ENCODE data around the gene PPP2R3B.
A peak's percentile ranks its signal among the peaks of the same experiment; 100 is the strongest.

Gene PPP2R3B

GRCh38 chrX:317424-318067, 69.2 kb downstream of the PPP2R3B start:
- DNase-seq (ENCODE audit: low read depth): no peak
- peak overlapping the region; percentile 66 for H3K4me3 ChIP-seq (ENCODE audit: low read depth, low read length)
- TF ChIP-seq, protein P1, sequence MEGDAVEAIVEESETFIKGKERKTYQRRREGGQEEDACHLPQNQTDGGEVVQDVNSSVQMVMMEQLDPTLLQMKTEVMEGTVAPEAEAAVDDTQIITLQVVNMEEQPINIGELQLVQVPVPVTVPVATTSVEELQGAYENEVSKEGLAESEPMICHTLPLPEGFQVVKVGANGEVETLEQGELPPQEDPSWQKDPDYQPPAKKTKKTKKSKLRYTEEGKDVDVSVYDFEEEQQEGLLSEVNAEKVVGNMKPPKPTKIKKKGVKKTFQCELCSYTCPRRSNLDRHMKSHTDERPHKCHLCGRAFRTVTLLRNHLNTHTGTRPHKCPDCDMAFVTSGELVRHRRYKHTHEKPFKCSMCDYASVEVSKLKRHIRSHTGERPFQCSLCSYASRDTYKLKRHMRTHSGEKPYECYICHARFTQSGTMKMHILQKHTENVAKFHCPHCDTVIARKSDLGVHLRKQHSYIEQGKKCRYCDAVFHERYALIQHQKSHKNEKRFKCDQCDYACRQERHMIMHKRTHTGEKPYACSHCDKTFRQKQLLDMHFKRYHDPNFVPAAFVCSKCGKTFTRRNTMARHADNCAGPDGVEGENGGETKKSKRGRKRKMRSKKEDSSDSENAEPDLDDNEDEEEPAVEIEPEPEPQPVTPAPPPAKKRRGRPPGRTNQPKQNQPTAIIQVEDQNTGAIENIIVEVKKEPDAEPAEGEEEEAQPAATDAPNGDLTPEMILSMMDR (conservative IDR thresholded peaks at IDR 0.05; ENCODE audit: low read depth, low read length): no peak

DNA sequence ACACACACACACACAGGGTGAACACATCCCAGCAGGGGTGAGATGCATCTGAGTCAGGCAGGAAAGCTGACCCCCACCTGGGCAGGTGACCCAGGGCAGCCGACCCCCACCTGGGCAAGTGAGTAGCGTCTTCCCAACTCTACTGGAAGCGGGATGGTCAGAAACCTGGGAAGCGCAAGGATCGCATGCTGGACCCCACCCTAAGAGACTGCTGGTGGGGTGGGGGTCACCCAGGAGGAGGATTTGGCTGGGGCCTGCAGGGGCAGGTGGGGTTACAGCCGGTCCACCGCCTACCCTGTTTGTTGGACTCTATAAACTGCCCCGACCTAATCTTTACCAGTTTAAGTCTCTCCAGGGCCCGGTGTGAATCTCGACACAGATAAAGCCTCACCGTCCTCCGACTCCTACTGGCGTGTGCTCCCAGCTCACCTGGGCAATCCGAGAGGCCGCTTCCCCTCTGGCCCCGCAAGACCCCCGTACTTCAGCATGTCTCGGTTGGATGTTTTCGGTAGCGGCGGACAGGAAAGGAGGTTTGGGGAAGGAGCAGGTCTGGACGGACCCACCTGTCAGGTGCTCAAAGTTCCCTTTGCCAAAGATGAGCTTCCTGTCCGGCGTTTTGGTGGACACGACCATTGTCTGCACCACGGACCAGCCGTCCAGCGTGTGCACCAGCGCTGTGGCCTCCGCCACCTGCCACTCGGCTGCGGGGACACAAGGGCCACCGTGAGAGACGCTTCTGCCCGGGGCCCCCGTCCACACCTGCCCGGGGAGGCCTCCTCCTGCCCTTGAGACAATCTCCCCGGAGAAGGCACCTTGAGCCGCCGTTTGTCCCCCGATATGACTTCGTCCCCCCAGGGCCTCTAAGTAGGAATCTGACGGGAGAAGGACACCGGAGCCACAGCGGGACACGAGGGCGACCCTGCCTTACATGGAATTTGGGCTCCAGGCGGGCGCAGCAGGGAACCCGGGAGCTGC, 70.1 kb downstream of the PPP2R3B start:
- TF ChIP-seq, protein P1 (conservative IDR thresholded peaks at IDR 0.05; ENCODE audit: low read depth, low read length): no peak
- H3K4me3 ChIP-seq (ENCODE audit: low read depth, low read length): no peak overlapping the region
- no peak for DNase-seq (ENCODE audit: low read depth)

DNA sequence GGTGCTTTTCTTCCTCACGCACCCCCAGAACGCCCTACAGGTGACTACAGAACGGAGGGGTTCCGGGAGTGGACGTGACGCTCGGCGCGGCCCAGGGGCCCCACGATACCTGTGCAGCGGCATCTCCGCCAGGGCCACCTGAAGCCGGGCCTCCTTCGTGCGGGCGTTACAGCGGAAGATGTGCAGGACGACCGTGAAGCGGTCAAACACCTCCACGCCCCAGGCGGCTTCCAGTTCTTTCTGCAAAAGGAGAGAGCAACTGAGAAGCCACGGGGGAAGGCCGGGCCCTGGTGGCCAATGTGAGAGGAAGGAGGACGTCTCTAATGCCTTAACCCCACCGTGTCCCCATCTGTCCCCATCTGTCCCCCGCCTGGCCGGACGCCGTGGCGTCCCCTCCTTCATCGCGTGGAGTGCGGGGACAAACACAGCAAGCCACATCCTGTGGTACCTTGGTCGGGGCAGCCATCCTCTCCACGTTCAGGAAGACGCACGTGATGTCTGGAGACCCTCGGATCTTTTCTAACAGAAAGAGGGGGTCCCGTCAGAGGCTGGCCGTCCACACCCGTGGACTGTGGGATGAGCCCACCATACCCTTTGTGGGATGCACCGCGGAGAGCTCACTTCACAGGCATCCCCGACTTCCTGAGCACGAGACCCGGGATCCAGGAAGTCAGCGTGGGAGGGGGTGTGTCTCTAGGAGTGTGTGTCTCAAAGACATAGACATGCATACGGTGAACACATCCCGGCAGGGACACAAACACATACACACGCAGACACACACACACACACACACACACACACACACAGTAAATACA, 71.7 kb downstream of the PPP2R3B start:
- DNase-seq (ENCODE audit: low read depth): no peak
- H3K4me3 ChIP-seq (ENCODE audit: low read depth, low read length): no peak overlapping the region
- TF ChIP-seq, protein P1 (conservative IDR thresholded peaks at IDR 0.05; ENCODE audit: low read depth, low read length): no peak

DNA sequence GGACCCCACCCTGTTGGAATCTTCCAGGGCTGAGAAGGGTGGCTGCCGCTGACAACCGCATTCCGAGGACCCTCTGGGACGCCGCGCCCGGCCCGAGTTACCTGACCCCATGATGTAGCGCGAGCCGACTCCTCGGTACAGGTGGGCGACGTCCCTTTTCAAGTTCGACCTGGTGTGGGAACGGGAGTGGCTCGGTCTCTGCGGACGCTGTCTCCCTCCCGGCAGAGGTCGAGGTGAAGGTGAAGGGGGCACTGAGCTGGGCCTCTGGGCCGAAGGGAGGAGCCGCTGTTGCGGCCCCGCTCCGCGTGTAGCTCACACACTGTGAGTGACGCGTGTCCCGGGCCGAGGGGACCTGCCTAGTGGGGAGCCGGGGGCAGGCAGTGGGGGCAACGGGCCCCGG, 72.7 kb downstream of the PPP2R3B start:
- TF ChIP-seq, protein P1 (conservative IDR thresholded peaks at IDR 0.05; ENCODE audit: low read depth, low read length): no peak
- DNase-seq (ENCODE audit: low read depth): no peak
- H3K4me3 ChIP-seq (ENCODE audit: low read depth, low read length): no peak overlapping the region

DNA sequence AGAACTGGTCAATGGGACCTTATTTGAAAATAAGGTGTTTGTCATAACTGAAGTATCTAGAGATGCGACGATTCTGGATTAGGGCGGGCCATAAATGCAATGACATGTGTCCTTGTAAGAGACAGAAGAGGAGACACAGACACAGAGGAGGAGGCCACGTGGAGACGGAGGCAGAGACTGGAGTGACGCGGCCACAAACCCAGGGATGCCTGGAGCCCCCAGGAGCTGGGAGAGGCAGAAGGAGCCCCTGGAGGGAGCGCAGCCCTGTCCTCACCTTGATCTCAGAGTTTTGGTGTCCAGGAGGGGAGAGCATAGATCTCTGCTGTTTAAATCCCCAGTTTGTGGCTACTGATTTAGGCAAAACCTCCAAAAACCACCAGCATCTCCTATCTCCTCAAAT, 73.2 kb downstream of the PPP2R3B start:
- TF ChIP-seq, protein P1 (conservative IDR thresholded peaks at IDR 0.05; ENCODE audit: low read depth, low read length): no peak
- H3K4me3 ChIP-seq (ENCODE audit: low read depth, low read length): no peak overlapping the region
- no peak for DNase-seq (ENCODE audit: low read depth)

DNA sequence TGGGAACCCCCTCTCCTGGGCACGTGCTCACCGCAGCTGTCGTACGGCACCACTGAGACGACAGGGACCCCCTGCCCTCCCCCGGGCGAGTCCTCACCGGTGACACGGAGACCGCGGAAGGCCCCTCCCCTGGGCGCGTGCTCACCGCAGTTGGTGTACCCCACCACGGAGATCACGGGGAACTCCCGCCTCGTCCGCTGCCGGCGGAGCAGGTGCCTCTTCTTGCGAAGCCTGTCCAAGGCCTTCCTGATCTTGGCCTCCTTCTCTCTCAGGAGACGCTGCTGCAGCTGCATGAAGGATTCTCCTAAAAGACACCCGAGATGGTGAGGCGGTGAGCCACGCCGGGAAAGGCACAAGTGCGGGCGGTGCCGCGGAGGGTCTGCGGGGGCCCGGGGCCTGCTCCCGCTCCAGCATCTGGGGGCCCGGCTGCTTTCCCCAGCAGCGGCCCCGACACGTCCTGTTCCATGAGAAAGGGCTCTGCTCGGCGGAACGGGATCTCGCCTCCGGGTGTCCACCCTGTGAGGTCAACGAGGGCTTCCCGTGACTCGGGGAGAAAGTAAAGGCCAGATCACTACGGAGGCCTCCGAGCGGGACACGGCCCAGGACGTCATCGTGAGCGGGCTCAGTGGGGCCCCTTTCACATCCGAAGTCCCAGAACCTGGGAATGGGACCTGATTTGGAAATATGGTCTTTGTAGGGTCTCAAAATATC, 73.9 kb downstream of the PPP2R3B start:
- no peak overlapping the region for H3K4me3 ChIP-seq (ENCODE audit: low read depth, low read length)
- TF ChIP-seq, protein P1 (conservative IDR thresholded peaks at IDR 0.05; ENCODE audit: low read depth, low read length): no peak
- DNase-seq (ENCODE audit: low read depth): no peak

Measured in choroid plexus epithelial cell (primary cell).